HepG2 (cell line): ENCODE results near the gene IL11RA. TPM values are rescaled to one million over a fixed set of nuclear protein-coding genes. Genes with fewer than 3 reads are reported as not detected.

ENCODE experiments used
- ATF1 ChIP-seq: IDR thresholded peaks from 2 replicates; pipeline ENCODE4 v1.6.1; 2016; ENCODE audit warnings: mild to moderate bottlenecking, control low read depth
- BRD4 ChIP-seq: sonication (generic); formaldehyde crosslinking; IDR thresholded peaks from 2 replicates; pipeline ENCODE4 v1.4.0; 2020; ENCODE audit warnings: missing genetic modification reagents
- CBX5 ChIP-seq: sonication (generic); formaldehyde crosslinking; IDR thresholded peaks from 2 replicates; pipeline ENCODE4 v1.4.0; 2020; ENCODE audit warnings: missing genetic modification reagents, borderline replicate concordance
- DMAP1 ChIP-seq: IDR thresholded peaks from 2 replicates; pipeline ENCODE4 v1.6.1; 2016
- KLF12 ChIP-seq: sonication (generic); formaldehyde crosslinking; IDR thresholded peaks from 2 replicates; pipeline ENCODE4 v1.4.0; 2020; ENCODE audit warnings: missing genetic modification reagents, borderline replicate concordance
- LCORL ChIP-seq, 2 experiments: fragments of 450-650 bp in 1 of 2; sonication (generic) in 1 of 2; formaldehyde crosslinking in 1 of 2; IDR thresholded peaks; 2 replicates each; pipeline versions ENCODE4 v1.5.0 to v1.6.1; 2017 to 2020; ENCODE audit warnings: antibody characterized with exemption in 1 of 2, missing genetic modification reagents in 1 of 2
- PCBP1 ChIP-seq: fragments of 200-400 bp; formaldehyde crosslinking; IDR thresholded peaks from 2 replicates; pipeline ENCODE4 v1.6.1; 2017; ENCODE audit warnings: mild to moderate bottlenecking, low read depth, low read length, borderline replicate concordance
- PHF8 ChIP-seq: sonication (generic); formaldehyde crosslinking; IDR thresholded peaks from 2 replicates; pipeline ENCODE4 v1.5.0; 2020; ENCODE audit warnings: missing genetic modification reagents
- PPARG ChIP-seq: conservative IDR thresholded peaks from 2 replicates; pipeline ENCODE4 v1.6.1; 2016; ENCODE audit warnings: missing biosample characterization, missing genetic modification reagents
- SIN3B ChIP-seq: fragments of 150-350 bp; IDR thresholded peaks from 2 replicates; pipeline ENCODE4 v1.6.1; 2014; ENCODE audit warnings: low read length
- SIX4 ChIP-seq: sonication (generic); formaldehyde crosslinking; IDR thresholded peaks from 2 replicates; pipeline ENCODE4 v1.4.0; 2020; ENCODE audit warnings: missing genetic modification reagents
- SMAD9 ChIP-seq: sonication (generic); formaldehyde crosslinking; IDR thresholded peaks from 2 replicates; pipeline ENCODE4 v1.5.1; 2020; ENCODE audit warnings: mild to moderate bottlenecking, missing genetic modification reagents
- SPEN ChIP-seq: sonication (generic); formaldehyde crosslinking; IDR thresholded peaks from 2 replicates; pipeline ENCODE4 v1.5.1; 2020; ENCODE audit warnings: low read depth, mild to moderate bottlenecking, missing genetic modification reagents
- ZBTB7A ChIP-seq: sonication (generic); formaldehyde crosslinking; IDR thresholded peaks from 2 replicates; pipeline ENCODE4 v1.8.0; 2022; ENCODE audit warnings: mild to moderate bottlenecking, missing genetic modification reagents
- ZFP36L2 ChIP-seq: sonication (generic); formaldehyde crosslinking; IDR thresholded peaks from 2 replicates; pipeline ENCODE4 v1.4.0; 2020; ENCODE audit warnings: missing genetic modification reagents
- ZFP37 ChIP-seq: sonication (generic); formaldehyde crosslinking; IDR thresholded peaks from 2 replicates; pipeline ENCODE4 v1.4.0; 2020; ENCODE audit warnings: missing genetic modification reagents, borderline replicate concordance
- ZFY ChIP-seq: sonication (generic); formaldehyde crosslinking; IDR thresholded peaks from 2 replicates; pipeline ENCODE4 v1.4.0; 2020; ENCODE audit warnings: missing genetic modification reagents
- ZIK1 ChIP-seq: sonication (generic); formaldehyde crosslinking; IDR thresholded peaks from 2 replicates; pipeline ENCODE4 v1.5.0; 2020; ENCODE audit warnings: mild to moderate bottlenecking, low read depth, missing genetic modification reagents, borderline replicate concordance
- ZNF12 ChIP-seq: sonication (generic); formaldehyde crosslinking; IDR thresholded peaks from 2 replicates; pipeline ENCODE4 v1.5.0; 2020; ENCODE audit warnings: missing genetic modification reagents
- ZNF224 ChIP-seq: sonication (generic); formaldehyde crosslinking; IDR thresholded peaks from 2 replicates; pipeline ENCODE4 v1.5.0; 2020; ENCODE audit warnings: mild to moderate bottlenecking, missing genetic modification reagents
- ZNF556 ChIP-seq: sonication (generic); formaldehyde crosslinking; IDR thresholded peaks from 2 replicates; pipeline ENCODE4 v1.4.0; 2020; ENCODE audit warnings: mild to moderate bottlenecking, missing genetic modification reagents, borderline replicate concordance
- ZNF644 ChIP-seq: IDR thresholded peaks from 2 replicates; pipeline ENCODE4 v1.6.1; 2016; ENCODE audit warnings: low read depth
- polyA plus RNA-seq, 8 experiments: library from polyadenylated mRNA; depleted of rRNA in 3 of 8; stranded (reverse) in 7 of 8; unstranded in 1 of 8; fragments of >200 nt; fragmentation: Illumina TruSeq in 4 of 8; extraction: Trizol in 4 of 8; gene quantifications; 2 replicates each; pipeline versions ENCODE4 v1.2.1 to v1.2.3, GENCODE V29; 2011 to 2016; ENCODE audit warnings: low read depth in 4 of 8, missing spikeins in 1 of 8, mixed read lengths in 1 of 8; ENCODE audit not compliant: insufficient read depth in 1 of 8
- total RNA-seq, 5 experiments: library from RNA; depleted of rRNA; stranded (reverse); fragments of >200 nt; fragmentation: Illumina TruSeq; extraction: Trizol; gene quantifications; 2 replicates each; pipeline ENCODE4 v1.2.3, GENCODE V29; 2016; ENCODE audit warnings: low read depth in 1 of 5
- TF ChIP-seq, protein P1 (sequence below): sonication (generic); formaldehyde crosslinking; IDR thresholded peaks from 2 replicates; pipeline ENCODE4 v1.9.0; 2022; ENCODE audit warnings: missing genetic modification reagents, mild to moderate bottlenecking, borderline replicate concordance
- TF ChIP-seq, protein P2 (sequence below): sonication (generic); formaldehyde crosslinking; IDR thresholded peaks from 2 replicates; pipeline ENCODE4 v1.4.0; 2020; ENCODE audit warnings: missing genetic modification reagents
- TF ChIP-seq, protein P3 (sequence below): sonication (generic); formaldehyde crosslinking; IDR thresholded peaks from 2 replicates; pipeline ENCODE4 v1.8.1; 2023; ENCODE audit warnings: mild to moderate bottlenecking, missing genetic modification reagents

The IL11RA gene
- total and polyA plus RNA-seq, 2 of the 13 experiments (the other 11 are each of a cell fraction or from before 2014, with no cell fraction given) = 2.0 to 4.2 TPM

DNA sequence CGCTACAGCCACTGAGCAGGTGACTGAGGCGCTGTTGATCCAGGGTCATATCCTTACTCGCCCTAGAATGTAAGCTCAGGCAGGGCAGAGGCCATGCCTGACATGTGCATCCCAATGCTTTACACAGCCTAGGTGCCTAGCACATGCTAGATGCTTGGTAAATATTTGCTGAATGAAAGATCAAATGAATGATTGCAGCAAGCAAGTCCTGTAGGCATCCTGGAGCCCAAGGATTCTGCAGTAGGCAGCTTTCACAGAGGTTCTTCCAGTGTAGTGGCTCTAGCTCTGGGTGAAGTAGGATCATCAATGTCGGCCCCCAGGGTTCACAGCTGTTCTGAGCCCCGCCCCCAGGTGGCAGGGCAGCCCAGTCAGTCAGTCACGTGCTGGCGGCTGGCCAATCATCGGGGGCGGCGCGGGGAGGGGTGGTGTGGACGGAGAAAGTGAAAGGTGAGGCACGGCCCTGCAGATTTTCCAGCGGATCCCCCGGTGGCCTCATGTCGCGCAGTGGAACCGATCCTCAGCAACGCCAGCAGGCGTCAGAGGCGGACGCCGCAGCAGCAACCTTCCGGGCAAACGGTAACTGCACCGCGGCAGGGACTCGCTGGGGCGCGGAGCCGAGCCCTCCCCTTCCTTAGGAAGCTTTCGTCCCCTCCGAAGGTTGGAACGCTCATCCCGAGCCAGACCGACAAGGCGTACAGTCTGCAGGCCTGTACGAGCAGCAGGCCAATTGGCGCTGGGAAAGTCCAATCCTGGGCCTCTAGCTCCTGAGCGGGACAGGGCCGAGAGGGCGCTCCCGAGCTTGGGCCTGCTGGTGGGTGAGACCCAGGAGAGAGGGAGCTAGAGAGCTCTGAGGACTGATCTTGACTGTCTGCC, 5.5 kb upstream of the IL11RA start, which contains the start of gene GALT (continued):
- TF ChIP-seq KLF12 (peak; percentile 51; the same call in 1 of the 2 replicates), ZFY (CRISPR knock-in tag) (peak; percentile 96), PPARG (CRISPR knock-in tag) (peak; percentile 70), ZFP36L2 (CRISPR knock-in tag) (no peak), SMAD9 (CRISPR knock-in tag) (0 out of 2 replicates have a peak, but pooled peaks have one; percentile 11), ZFP37 (CRISPR knock-in tag) (no peak), LCORL (IDR thresholded peaks at IDR 0.05) (no peak), LCORL (CRISPR knock-in tag; IDR thresholded peaks at IDR 0.05) (peak; percentile 82; the same call in 1 of the 2 replicates), SPEN (CRISPR knock-in tag) (peak; percentile 63; the same call in 1 of the 2 replicates), ZNF12 (peak; percentile 71; the same call in 1 of the 2 replicates), CBX5 (peak; percentile 35; the same call in 1 of the 2 replicates), ZBTB7A (CRISPR knock-in tag) (peak; percentile 76; the same call in 1 of the 2 replicates), PHF8 (CRISPR knock-in tag) (peak; percentile 95), ZNF224 (no peak), PCBP1 (no peak), ATF1 (CRISPR knock-in tag) (no peak), BRD4 (0 out of 2 replicates have a peak, but pooled peaks have one; percentile 44), ZNF644 (CRISPR knock-in tag) (no peak), ZIK1 (CRISPR knock-in tag) (peak; percentile 81; the same call in 1 of the 2 replicates), SIX4 (CRISPR knock-in tag) (0 out of 2 replicates have a peak, but pooled peaks have one; percentile 34), ZNF556 (CRISPR knock-in tag) (no peak; the same call in 1 of the 2 replicates), SIN3B (peak; percentile 33; the same call in 1 of the 2 replicates), DMAP1 (CRISPR knock-in tag) (peak; percentile 78; the same call in 1 of the 2 replicates)
- TF ChIP-seq, protein P1, sequence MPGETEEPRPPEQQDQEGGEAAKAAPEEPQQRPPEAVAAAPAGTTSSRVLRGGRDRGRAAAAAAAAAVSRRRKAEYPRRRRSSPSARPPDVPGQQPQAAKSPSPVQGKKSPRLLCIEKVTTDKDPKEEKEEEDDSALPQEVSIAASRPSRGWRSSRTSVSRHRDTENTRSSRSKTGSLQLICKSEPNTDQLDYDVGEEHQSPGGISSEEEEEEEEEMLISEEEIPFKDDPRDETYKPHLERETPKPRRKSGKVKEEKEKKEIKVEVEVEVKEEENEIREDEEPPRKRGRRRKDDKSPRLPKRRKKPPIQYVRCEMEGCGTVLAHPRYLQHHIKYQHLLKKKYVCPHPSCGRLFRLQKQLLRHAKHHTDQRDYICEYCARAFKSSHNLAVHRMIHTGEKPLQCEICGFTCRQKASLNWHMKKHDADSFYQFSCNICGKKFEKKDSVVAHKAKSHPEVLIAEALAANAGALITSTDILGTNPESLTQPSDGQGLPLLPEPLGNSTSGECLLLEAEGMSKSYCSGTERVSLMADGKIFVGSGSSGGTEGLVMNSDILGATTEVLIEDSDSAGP (CRISPR knock-in tag) = peak; percentile 87; the same call in 1 of the 2 replicates
- TF ChIP-seq, protein P2, sequence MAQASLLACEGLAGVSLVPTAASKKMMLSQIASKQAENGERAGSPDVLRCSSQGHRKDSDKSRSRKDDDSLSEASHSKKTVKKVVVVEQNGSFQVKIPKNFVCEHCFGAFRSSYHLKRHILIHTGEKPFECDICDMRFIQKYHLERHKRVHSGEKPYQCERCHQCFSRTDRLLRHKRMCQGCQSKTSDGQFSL (CRISPR knock-in tag) = no peak
- TF ChIP-seq, protein P3, sequence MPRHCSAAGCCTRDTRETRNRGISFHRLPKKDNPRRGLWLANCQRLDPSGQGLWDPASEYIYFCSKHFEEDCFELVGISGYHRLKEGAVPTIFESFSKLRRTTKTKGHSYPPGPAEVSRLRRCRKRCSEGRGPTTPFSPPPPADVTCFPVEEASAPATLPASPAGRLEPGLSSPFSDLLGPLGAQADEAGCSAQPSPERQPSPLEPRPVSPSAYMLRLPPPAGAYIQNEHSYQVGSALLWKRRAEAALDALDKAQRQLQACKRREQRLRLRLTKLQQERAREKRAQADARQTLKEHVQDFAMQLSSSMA (CRISPR knock-in tag) = no peak
